ENCODE results near the gene DNAJB9. TPM values are rescaled to one million over a fixed set of nuclear protein-coding genes. Genes with fewer than 3 reads are reported as not detected.

Gene DNAJB9
- total RNA-seq = 20.4 and 24.9 TPM in 2 replicates

DNA sequence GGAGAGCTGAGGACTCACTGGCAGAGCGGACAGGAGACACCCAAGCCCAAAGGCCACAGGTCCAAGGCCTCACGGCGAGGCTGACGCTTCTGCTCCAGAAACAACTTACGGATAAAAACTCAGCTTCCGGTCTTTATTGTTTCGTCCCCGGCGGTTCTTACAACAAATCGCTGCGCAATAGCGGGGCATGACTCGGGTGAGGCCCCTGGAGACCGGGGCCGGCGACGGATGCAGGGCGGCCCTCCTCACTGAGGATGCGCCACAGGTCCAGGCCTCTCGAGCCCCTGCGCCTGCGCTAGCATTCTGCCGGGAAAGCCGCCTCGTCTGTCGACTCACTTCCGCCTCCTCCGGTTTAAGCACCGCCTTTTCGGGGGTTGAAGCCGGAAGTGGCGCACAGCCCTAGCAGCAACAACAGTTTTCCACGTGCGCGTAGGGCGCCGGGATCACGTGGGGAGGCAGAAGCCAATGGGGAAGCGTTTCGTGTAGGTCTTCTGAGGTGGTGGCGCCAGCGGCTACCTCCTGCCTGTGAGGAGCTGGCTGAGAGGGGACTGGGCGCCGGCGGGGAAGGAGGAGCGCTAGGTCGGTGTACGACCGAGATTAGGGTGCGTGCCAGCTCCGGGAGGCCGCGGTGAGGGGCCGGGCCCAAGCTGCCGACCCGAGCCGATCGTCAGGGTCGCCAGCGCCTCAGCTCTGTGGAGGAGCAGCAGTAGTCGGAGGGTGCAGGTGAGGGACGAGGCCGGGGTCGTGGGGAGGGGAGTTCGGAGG lies at the start of gene DNAJB9, which contains the start of gene THAP5:
TSS of gene DNAJB9 (plus strand) at position 494 of the 765 bp plus-strand sequence. CDS start 1,853 bp downstream, outside the sequence.
TSS of gene THAP5 (minus strand) at position 326 of the 765 bp plus-strand sequence. CDS start at position 189, 137 bp downstream.

DNA sequence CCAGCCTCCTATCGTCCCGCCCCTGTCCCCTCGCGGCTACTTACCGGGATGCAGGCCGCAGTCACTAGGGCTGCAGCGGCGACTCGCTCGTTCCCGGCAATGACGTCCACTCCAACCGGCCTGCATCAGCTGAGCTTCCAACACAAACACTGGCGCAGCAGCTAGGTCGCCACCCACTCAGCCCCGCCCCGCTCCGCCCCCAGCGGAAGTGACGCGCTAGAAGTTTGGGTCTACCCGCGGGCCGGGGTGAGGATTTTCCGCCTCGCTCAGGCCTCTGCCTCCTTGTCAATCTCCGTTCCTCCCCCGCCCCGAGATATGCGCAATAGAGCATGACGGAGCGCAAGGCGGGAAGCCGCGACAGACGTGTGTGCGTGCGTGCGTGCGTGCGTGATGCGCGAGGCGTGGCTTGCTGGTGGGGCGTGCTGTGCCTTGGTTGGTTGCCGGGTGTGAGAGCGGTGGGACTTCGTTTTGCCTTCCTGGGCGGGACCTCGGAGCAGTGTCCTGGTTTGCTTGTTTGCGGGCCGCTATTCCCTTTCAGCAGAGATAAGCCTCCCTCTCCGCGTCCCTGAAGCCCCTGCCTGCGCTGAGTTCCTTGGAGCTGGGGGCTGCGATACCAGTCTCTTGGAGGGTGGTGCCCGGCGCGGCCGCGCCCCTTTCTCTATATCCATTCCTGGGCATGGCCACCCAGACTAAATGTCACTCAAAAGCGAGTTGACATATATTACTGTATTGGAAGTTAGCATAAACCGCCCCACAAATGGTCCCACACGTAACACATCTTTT lies 43.5 kb upstream of the DNAJB9 start, which contains the start of gene PNPLA8:
TSS of gene PNPLA8 (minus strand) at position 151 of the 783 bp plus-strand sequence. CDS start 10,644 bp downstream, outside the sequence.

Other genes with a start within 250 kb of the DNAJB9 start
- 7.0 and 16.5 TPM in 2 replicates for gene NRCAM, start 113.4 kb upstream of the DNAJB9 start, total RNA-seq
- 20.2 and 34.0 TPM in 2 replicates for gene PNPLA8, start 43.7 kb upstream of the DNAJB9 start, total RNA-seq
- 6.8 and 11.8 TPM in 2 replicates for gene THAP5, start 168 bp upstream of the DNAJB9 start, total RNA-seq